ENCODE data around the gene AFAP1.
"Not testable (repeated sequence)": the region's sequence is repeated elsewhere in the genome, so short reads cannot be mapped to it uniquely, and the experiment has no call there.

AFAP1 gene

DNA sequence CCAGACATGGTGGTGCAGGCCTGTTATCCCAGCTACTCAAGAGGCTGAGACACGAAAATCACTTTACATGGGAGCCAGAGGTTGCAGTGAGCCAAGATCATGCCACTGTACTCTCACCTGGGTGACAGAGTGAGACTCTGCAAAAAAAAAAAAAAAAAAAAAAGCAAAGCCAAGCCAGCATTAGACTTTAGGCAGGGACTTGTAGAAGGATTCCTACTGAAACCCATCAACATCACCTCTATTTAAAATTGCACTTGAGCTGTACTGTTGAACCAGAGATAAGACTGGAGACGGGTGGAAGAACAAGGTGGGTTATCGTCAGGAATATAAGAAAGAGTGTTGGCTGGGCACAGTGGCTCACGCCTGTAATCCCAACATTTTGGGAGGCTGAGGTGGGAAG is 15.7 kb upstream of the AFAP1 start:
- no peak for DNase-seq (ENCODE audit: low spot score)
- TF ChIP-seq, protein P1, sequence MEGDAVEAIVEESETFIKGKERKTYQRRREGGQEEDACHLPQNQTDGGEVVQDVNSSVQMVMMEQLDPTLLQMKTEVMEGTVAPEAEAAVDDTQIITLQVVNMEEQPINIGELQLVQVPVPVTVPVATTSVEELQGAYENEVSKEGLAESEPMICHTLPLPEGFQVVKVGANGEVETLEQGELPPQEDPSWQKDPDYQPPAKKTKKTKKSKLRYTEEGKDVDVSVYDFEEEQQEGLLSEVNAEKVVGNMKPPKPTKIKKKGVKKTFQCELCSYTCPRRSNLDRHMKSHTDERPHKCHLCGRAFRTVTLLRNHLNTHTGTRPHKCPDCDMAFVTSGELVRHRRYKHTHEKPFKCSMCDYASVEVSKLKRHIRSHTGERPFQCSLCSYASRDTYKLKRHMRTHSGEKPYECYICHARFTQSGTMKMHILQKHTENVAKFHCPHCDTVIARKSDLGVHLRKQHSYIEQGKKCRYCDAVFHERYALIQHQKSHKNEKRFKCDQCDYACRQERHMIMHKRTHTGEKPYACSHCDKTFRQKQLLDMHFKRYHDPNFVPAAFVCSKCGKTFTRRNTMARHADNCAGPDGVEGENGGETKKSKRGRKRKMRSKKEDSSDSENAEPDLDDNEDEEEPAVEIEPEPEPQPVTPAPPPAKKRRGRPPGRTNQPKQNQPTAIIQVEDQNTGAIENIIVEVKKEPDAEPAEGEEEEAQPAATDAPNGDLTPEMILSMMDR (IDR thresholded peaks at IDR 0.05; ENCODE audit: extremely low read depth, missing control alignments): no peak

DNA sequence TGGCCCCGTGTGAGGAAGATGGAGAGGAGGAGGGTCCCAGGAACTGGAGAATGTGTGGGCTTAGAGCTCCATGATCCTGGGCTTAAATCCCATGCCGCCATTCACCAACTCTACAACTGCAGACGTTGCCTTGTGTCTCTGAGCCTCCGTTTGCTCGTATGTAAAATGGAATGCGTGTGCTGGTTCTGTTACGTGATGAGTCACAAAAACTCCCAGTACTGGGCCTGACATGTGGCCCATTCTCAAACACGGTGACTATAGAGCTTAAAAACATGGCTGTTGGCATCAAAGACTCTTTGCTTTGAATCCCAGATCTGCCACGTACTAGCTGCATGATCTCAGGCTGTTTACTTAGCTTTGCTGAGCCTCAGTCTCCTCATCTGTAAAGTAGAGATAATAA is 13.0 kb upstream of the AFAP1 start:
- DNase-seq (ENCODE audit: low spot score): no peak
- TF ChIP-seq, protein P1 (IDR thresholded peaks at IDR 0.05; ENCODE audit: extremely low read depth, missing control alignments): no peak

DNA sequence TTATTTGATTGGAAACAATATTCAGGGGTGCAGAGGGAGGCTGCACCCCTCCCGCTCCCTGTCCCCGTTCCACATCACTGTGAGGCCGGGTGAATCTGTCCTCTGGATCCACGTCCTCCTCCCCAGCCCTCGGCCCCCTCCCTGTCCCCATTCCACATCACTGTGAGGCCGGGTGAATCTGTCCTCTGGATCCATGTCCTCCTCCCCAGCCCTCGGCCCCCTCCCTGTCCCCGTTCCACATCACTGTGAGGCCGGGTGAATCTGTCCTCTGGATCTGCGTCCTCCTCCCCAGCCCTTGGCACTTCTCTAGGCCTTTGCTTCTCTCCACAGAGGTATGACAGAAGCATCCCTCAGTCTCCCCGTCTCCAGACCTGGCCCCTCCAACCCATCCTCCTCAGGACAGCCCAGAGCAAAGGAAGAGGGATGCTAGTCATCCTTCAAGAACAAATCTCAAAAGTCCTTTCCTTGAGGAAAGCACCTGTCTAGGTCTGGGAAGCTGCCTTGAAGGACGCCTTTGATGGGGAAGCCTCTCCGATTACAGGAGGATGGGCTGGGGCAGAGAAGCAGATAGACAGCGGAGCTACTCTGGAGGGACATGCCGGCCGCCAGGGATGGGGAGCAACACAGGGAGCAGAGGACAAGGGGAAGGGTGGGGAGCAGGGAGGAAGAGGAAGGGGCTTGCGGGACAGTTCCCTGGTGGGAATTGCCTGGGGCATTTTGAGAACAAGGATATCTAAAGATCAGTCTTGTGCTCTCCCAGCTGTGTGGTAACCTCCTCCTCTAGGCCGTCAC is 10.8 kb upstream of the AFAP1 start:
- DNase-seq (ENCODE audit: low spot score): no peak
- TF ChIP-seq, protein P1 (IDR thresholded peaks at IDR 0.05; ENCODE audit: extremely low read depth, missing control alignments): no peak

DNA sequence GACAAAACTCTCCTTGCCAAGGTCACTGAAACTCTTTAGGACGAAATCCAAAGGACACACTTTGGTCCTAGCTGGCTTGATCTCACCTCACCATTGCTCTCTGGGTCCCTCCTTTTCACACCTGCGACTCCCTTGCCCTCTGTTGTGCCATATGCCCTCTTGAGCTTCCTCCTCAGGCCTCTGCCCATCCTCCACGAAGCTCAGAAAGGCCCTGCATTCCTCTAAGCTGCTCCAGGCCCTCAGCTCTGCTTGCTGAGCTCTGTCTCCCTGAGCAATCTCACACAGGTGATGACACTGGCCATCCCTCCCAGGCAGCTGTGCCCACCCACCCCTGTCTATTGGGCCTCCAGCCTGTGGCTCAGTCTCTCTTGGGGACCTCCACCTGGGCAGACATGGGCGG is 10.1 kb upstream of the AFAP1 start:
- TF ChIP-seq, protein P1 (IDR thresholded peaks at IDR 0.05; ENCODE audit: extremely low read depth, missing control alignments): no peak

DNA sequence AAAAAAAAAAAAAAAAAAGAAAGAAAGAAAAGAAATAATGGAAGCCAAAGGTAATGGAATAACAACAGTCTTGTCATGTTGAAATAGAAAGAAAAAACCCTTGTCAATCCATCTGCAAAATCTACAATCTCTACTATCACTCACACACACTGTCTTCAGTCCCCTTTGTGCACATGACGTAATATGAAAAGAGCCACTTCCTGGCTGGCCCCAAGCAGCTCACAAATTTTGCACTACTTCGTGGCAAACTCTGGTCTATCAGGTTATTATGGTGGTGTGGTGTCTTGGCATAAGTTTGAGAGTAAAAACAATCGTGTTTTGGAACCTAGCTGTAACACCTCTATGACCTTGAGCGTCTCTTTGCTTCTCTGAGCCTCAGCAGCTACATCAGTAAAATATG is 8.3 kb upstream of the AFAP1 start:
- TF ChIP-seq, protein P1 (IDR thresholded peaks at IDR 0.05; ENCODE audit: extremely low read depth, missing control alignments): no peak
- no peak for DNase-seq (ENCODE audit: low spot score)

More for the DNA sequence above, 10.1 kb upstream of the AFAP1 start:
- DNase-seq (ENCODE audit: low spot score): no peak

DNA sequence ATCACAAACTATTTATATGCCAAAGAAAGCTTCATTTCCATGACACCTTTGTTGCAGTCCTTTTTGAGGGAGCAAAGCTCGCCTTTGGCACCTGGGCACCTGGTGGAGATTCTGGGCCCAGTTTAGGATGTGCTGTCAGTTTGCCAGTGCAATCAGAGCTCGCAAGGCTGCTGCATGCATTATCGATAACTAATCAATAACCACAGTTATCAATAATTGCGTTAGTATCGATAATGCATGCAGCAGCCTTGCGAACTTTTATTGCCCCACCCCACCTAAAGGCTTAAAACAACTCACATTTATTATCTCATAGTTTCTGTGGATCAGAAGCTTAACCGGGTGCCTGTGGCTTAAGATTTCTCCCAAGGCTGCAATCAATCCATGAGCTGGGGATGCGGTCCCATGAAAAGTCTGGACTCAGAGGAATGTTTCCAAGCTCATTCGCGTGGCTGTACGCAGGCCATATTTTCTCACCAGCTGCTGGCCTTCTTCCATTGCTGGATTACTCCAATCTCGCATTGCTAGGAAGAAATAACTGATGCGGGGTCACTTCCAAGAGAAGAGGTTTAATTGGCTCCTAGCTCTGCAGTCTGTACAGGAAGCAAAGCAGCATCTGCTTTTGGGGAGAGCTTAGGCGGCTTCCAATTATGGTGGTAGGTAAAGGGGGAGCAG is 6.2 kb upstream of the AFAP1 start:
- TF ChIP-seq, protein P1 (IDR thresholded peaks at IDR 0.05; ENCODE audit: extremely low read depth, missing control alignments): no peak
- no peak for DNase-seq (ENCODE audit: low spot score)

DNA sequence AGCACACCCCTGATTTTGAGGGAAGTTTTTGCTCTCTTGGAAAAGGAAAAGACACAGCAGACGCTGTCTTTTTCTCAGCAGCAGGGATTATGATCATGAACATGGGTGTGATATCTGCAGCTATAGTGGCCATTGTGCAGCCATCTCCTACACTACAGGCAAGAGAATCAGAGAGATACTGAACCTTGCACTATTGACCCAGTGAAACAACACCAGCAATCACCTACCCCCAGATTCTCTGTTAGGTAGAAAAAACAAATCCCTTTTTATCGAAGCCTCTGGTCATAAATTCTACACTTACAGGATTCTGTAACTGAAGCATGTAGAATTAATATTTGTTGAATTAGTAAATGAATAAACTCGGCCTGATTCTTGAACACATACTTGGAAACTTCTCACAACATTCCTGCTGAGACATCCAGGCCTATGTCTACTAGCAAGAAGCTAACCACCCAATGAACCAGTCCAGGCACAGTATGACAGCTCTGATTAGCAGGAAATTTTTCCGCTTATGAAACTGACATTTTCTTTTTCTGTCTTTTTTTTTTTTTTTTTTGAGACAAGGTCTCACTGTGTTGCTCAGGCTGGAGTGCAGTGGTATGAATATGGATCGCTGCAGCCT is 5.0 kb upstream of the AFAP1 start:
- no peak for DNase-seq (ENCODE audit: low spot score)
- TF ChIP-seq, protein P1 (IDR thresholded peaks at IDR 0.05; ENCODE audit: extremely low read depth, missing control alignments): no peak

DNA sequence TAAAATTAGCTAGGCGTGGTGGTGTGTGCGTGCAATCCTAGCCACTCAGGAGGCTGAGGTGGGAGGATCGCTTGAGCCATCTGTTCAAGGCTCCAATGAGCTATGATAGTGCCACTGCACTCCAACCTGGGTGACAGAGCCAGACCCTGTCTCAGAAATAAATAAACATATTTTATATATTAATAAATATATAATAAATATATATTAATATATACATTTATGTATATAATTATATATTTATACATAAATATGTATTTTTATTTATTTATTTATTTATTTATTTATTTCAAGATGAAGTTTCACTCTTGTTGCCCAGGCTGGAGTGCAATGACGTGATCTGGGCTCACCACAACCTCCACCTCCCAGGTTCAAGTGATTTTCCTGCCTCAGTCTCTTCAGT is 4.0 kb upstream of the AFAP1 start:
- not testable (repeated sequence) for DNase-seq (ENCODE audit: low spot score)
